GM21717 (cell line): ENCODE data around the gene DMXL1.
A peak's percentile ranks its signal among the peaks of the same experiment; 100 is the strongest.

Source experiments
- ATAC-seq: cut with Tn5 transposase; IDR thresholded peaks from one replicate; pipeline ENCODE4 v1.9.1; 2021; ENCODE audit warnings: mild to moderate bottlenecking, moderate library complexity; ENCODE audit not compliant: unreplicated experiment

DMXL1 gene, protein sequence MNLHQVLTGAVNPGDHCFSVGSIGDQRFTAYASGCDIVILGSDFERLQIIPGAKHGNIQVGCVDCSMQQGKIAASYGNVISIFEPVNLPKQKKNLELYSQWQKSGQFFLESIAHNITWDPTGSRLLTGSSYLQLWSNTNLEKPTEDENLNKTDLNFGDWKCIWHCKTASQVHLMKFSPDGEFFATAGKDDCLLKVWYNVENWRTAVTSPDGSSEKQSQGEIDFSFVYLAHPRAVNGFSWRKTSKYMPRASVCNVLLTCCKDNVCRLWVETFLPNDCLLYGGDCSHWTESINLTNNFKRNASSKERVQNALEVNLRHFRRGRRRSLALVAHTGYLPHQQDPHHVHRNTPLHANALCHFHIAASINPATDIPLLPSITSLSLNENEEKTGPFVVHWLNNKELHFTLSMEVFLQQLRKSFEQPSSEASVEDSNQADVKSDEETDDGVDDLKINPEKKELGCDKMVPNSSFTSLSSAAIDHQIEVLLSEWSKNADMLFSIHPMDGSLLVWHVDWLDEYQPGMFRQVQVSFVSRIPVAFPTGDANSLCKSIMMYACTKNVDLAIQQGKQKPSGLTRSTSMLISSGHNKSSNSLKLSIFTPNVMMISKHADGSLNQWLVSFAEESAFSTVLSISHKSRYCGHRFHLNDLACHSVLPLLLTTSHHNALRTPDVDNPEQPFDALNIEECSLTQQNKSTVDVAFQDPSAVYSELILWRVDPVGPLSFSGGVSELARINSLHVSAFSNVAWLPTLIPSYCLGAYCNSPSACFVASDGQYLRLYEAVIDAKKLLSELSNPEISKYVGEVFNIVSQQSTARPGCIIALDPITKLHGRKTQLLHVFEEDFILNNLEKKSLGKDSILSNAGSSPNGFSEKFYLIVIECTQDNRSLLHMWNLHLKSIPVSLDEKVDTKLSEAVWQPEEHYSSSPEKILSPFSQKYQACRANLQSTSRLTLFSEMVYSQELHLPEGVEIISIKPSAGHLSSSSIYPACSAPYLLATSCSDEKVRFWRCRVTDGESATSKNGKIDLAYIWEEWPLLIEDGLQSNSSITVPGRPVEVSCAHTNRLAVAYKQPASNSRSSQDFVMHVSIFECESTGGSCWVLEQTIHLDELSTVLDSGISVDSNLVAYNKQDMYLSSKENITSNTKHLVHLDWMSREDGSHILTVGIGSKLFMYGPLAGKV (N-terminal part only)

DNA sequence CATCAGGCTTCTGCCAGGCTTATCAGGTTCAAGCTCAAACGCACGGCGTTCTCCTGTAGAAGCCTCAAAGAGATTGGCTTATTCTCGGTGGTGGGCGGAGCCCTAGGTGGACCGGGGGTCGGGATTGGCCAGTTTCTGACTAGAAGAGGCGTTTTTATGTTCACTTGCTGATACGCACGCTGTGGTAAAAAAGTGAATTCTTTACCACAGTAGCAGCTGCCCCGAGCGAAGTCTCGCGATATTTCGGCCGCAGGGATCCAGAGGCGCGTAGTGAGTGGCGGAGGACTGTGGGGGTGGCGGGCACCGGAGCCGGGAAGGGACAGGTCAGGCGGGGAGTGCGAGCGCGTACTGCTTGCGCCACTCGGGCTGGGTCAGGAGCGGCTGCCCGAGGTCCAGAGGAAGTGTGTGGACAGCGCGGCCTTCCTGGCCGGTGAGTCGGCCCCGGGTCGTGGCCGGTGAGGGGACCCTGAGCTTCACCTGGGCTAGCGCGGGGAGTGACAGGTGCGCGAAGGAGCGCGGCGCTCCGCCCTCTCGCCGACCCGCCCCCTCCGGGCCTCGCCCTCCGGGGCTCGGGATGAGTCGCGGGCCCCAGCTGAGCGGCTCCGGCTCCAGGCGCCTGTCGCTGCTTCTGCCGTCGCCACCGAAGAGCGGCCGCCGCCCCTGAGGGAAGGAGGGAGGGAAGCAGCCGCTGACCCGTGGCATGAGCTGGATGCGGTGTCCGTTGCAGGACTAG, at the start of gene DMXL1:
TSS of gene DMXL1 (plus strand) at position 260 of the 733 bp plus-strand sequence. CDS start 483 bp downstream, outside the sequence.
- peak; percentile 88 for ATAC-seq

DNA sequence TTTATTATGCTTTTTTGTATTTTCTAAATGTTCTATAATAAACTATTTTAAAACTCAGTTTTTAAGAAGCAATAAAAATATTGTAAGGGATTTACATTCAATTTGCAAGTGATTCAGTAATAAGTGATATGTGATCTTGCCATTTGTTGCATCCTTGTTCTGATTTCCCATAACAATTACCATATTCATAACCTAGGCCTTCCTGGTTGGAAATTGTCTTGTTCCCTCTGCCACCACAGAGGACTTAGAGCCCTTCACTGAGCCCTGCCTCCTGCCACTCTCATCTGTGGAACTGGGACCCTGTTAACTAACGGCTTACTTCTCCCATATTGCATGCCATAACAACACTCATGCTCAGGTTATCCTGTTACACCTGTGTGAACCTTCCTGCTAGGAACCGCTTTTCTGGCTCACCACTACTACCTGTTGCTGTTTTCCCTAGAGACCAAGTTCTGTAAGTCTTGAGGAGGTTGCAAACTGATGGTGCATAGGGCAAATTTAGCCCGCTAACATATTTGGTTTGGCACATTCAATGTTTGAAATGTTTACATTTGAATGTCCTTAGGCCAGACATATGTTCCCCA, 49.6 kb upstream of the DMXL1 start:
- no peak for ATAC-seq

DNA sequence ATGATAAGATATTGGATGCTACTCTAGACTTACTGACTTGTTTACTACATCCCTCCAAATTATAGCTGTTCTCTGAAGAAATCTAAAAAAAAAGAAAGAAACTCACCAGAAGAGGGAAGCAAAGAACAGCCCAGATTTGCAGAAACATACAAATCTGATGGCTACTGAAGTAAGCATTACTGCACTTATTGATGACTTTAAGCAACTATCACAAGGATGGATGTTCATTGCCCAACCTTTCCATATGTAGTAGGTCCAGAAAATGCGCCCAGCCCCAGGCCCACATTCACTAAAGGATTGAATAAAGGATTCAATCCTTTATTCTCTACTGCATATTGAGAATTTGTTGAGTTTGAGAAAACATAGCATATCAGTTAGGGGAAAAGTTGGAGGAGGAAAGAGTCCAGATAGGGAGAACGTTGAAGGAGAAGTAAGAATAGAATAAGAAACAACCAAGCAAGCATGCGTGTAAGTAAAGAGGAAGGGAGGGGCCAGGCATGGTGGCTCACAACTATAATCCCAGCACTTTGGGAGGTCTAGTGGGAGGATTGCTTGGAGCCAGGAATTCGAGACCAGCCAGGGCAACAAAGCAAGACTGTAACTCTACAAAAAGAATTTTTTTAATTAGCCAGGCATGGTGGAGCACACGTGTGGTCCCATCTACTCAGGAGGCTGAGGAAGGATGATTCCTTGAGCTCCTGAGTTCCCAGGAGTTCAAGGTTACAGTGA, 48.7 kb upstream of the DMXL1 start:
- peak; percentile 75 for ATAC-seq

DNA sequence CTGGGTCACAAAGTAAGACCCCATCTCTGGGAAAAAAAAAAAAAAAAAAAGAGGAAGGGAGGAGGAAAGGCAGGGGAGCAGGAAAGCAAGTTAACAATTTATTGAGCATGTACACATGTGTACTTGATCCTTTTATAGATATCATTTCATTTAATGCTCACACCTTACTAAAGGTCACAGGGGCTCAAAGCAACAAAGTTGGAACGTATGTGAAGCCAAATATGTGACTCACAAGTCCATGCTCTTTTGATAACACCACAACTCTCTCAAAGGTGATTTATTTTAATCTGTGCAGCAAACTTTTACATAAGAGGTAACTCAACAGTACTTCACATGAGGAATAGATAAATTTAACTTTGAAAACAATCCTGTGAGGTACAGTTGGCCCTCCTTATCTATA, 48.1 kb upstream of the DMXL1 start:
- ATAC-seq: no peak

DNA sequence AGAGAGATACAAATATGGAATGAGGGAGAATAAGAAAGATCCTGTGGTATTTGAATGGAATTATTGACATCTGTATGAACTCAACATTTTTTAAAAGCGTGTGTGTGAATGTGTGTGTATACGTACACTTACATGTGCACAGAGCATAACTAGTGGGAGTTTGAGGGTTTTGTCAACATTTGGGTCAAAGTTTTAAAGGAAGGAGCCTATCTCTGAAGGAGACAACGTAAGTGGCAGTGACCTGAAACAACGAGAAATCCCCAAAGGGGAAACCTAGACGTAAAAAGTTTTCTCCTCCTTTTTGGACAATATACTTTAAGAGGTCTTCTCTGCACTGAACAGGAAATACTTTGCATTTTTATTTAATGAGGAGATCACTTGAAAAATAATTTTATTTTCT, 42.3 kb upstream of the DMXL1 start:
- ATAC-seq: no peak

DNA sequence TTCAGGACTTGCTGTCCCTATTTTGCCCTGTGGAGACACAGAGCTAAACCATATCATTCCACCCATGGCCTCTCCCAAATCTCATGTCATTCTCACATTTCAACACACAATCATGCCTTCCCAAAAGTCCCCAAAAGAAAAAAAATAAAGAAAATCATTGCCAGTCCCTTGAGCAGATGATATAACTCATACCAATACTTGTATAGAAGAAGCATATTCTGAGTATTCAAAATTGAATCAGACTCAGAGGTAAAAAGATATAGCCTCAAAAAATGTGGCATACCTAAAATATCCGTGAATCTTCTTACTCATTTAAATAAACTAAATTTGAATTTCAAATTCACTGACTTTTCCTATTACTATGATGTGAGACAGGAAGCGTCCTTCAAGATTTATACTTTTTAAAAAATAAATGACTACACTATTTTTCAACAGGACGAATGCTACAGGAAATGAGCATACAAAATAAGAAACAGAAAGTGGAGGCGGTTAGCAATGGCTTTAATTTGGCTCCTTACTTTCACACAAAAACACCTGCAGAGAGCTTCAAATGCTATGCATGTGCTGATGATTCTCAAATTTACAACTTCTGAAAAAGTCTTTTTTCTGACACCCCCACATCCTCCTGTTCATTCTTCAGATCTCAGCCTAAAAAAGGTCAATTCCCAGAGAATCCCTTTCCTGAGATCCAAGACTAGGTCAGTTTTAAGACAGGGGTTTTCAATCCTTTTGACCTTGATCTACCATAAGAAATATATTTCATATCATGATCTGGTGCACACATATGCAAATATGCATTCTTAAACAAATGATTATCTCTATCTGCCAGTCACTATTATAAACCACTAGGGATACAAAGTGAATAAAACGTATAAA, 39.6 kb upstream of the DMXL1 start:
- ATAC-seq: peak; percentile 88

DNA sequence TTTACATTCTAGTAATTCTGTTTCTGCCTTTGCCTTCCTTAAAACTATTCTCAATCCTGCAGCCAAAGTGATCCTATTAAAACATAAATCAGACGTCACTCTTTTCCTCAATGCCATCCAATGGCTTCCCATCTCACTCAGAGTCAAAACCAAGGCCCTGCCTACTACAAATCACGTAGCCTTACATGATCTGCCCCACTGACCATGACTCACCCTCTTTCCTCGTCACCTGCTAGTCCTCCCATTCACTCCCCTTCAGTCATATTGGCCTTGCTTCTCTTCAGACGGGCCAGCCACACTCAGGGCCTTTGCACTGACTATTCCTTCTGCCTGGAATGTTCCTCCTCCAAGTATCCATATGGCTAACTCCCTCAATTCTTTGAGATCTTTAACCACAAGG, 39.0 kb upstream of the DMXL1 start:
- peak; percentile 54 for ATAC-seq

DNA sequence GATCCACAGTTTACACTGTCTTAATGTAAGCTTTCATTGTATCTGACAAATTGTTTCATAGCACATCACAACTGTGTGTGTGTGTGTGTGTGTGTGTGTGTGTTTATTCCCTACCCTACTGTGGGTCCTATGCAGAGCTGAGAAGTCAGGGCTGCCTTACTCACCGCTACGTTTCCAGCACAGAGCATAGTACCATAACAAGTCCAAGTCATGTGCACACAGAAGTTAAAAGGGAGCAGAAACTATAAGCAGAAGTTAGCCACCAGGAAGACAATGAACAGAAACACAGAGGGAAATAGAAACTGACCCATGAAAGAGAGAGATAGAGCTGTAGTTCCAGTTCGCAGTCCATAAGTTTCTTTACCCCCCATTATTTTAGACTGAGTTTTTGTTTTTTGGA, 38.2 kb upstream of the DMXL1 start:
- ATAC-seq: no peak

DNA sequence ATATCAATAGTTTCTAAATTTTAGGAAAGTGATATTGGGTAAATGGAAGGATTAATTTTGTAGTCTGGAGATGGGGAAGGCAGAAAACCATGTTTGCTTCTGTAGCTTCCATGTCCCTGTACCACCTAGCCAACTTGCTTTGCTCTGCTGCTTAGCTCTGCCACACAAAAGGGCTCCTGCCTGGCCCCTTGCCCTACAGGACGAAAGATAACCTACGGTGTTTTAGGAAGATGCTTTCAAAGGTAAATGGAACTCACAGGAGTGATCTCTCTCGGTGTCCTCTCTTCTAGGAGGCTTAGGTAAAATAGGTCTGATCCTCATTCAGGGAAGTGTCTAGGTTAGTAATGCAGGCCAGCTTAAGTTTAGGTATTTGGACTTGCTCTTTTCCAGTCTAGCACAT, 37.8 kb upstream of the DMXL1 start:
- ATAC-seq: no peak

DNA sequence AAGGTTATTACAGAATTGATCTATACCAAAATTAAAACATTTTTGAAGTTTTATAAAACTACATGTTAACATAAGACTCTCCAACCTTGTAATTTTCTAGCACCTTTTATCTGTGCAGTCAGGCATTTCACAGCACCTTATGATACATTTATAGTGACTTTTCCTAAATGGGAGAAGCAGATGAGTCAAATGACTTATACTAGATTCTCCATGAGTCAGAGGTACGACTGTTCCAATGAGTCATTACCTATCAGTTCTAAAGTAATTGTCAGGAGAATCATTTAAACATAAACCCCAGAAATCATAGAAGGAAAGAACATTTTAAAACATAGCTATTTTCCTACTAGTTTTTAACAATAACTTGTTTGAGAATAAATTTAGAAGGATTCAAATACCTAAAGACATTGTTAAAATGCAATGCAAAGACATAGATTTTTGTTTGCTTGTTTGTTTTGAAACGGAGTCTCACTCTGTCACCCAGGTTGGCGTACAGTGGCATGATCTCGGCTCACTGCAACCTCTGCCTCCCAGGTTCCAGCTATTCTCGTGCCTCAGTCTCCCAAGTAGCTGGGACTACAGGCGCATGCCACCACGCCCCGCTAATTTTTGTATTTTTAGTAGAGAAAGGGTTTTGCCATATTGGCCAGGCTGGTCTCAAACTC, 34.7 kb upstream of the DMXL1 start:
- no peak for ATAC-seq

DNA sequence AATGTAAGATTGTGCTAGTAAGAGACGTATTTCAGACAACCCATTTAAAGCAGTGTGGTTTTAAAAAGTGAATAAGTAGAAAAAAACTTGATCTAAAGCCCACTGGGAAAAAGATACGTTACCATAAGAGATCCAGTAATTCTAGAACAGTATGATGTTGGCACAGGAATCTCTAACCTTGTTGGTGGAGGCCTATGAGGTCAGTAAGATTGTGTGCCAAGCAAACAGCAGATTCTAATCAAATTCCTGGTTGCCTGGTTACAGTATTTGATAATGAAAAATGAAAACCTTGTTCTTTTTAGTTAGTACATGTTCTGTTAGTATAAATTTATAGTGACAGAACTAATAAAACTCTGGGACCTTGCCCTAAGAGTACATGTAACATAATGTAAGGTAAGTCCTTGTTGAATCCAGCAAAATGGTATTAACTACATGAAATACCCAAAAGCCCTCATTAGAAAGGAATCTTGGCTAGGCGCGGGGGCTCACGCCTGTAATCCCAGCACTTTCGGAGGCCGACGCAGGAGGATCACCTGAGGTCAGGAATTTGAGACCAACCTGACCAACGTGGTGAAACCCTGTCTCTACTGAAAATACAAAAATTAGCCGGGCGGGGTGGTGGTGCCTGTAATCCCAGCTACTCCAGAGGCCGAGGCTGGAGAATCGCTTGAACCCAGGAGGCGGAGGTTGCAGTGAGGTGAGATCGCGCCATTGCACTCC, 33.2 kb upstream of the DMXL1 start:
- ATAC-seq: no peak

DNA sequence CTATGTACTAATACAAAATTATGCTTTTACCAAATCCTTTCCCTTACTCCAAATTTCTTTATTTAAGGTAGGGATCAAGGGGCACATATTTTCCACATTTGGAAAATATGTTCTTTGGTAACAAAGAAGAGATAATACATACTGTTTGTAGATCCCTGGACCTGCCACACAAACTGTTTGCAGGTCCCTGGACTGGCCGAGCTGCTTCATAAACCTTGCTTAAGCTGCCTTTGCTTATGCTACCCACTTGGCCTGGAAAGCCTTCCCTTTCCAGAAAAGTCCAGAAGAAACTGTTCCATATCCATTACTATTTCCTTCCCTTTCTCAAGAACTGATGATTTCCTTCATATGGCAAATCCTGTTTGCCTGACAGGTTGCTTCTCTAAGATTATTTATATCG, 22.6 kb upstream of the DMXL1 start:
- no peak for ATAC-seq

DNA sequence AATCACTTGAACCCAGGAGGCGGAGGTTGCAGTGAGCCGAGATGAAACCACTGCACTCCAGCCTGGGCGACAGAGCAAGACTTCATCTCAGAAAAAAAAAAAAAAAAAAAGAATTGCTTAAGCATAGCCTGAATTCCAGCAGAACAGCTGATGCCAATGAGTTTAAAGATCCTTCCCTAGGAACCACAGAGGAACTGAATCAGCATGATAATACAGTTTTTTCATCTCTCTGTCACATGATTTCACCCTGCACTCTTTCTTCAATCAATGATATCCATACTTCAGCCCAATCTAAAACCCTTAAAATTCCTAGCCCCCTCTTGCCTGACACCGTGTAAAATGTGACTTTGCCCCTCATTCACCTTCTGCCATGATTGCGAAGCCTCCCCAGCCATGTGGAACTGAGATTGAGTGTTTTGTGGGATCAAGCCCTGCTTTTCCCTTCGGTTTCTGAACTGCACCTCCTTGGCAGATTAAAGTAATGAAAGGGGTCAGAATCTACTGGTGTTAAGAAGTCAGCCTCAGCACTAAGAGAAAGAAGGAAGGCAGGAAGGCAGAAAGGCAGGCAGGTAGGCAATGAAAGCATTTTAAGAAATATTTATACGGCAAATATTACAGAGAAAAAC, 20.9 kb upstream of the DMXL1 start:
- no peak for ATAC-seq

DNA sequence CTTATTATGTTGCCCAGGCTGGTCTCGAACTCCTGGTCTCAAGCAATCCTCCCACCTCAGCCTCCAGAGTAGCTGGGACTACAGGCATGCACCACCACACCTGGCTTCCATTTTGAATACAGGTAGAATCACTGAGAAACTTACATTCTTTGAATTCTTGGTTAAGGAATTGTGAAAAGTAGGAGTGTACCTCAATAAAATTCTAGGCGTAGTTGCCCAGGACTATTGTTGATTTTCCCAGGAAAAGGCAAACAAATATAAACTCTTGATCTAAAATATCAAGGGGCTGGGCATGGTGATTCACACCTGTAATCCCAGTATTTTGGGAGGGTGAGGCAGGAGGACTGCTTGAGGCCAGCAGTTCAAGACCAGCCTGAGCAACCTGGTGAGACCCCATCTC, 16.8 kb upstream of the DMXL1 start:
- ATAC-seq: no peak

DNA sequence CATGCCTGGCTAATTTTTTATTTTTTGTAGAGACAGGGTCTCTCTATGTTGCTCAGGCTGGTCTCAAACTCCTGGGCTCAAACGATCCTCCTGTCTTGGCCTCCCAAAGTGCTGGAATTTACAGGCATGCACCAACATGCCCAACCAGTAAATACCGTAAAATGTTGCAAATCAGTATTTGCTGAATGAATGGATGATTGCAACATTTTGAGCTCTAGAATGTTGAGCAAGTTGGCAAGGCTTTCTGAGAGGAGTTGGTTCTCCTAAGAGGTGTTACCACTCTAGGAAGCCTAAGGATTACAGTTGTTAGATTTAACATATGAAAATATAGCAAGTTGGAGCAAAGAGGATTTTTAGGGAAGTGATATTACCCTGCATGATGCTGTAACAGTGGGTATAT, 15.6 kb upstream of the DMXL1 start:
- ATAC-seq: no peak

DNA sequence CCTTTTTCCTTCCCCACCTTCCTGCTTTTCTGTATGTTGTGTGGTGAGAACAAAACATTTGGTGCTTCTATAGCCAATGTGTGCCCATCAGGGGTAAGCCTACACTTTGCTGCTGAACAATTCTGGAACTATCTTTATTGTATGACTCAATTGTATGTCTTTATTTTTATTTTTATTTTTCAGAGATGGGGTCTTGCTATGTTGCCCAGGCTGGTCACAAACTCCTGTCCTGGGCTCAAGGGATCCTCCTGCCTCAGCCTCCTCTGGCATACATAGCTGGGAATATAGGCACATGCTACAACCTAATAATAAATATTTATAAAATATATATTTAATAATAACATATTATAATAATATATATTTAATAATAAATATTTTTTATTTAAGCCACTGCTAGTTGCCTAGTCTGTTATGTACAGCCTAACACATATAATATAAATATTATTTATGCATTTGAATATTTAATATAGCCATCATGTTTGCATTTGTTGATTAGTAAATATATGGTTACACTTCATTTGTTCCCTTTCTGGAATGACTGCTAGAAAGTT, 11.8 kb upstream of the DMXL1 start:
- ATAC-seq: no peak

DNA sequence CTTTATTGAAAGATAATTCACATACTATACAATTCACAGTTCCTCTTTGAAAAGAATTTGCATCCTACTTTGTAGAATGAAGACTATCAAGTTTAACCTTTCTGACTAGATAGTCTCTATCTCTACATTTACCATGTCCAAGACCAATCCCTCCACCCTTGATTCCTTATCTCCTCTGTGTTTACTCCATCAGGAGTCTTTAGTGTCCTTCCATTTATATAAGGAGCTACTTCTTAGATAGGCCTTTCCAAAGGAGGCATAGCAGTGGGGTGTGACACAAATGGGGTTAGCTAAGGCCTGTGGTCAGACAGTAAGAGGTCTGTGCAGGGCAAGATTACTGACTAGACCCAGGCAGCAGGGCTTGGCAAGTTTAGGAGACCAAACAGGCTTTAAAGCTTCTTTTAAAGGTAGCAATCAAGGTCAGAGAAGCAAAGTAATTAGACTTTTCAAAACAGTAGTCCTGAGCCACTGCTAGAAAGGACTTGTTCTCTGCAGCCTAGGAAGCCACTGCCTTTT, 11.1 kb upstream of the DMXL1 start:
- ATAC-seq: no peak
